C1 segment of cervical spinal cord (tissue), 14 donors: ENCODE results near the gene RNPEPL1.
A peak's percentile ranks its signal among the peaks of the same experiment; 100 is the strongest.
"Not testable (repeated sequence)": the region's sequence is repeated elsewhere in the genome, so short reads cannot be mapped to it uniquely, and the experiment has no call there.

Experiments used
- DNase-seq, 14 donors: peaks; one replicate each; lab custom pipeline; 2025; lab: John Stamatoyannopoulos, UW

The RNPEPL1 gene

GRCh38 chr2:240603081-240603835 lies 35.0 kb downstream of the RNPEPL1 start:
- no peak for DNase-seq

DNA sequence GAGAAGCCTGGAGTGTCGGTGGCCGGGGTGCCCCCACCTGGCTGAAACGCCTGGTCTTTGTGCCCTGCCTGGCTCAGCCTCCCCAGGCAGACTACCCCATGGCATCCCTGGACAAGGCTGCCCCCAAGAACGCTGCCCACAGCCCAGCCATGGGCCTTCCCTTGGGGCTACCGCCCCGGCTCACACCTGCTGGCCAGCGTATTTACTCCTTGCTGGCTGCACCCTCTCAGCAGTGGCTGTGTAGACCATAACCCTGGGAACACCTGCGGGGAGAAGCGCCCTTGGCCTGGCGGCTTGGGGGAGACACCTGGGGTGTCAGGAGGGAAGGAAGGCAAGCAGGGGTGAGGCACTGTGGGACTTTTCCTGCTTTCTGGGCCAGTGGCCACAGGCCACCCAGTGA lies 35.6 kb downstream of the RNPEPL1 start:
- no peak for DNase-seq

DNA sequence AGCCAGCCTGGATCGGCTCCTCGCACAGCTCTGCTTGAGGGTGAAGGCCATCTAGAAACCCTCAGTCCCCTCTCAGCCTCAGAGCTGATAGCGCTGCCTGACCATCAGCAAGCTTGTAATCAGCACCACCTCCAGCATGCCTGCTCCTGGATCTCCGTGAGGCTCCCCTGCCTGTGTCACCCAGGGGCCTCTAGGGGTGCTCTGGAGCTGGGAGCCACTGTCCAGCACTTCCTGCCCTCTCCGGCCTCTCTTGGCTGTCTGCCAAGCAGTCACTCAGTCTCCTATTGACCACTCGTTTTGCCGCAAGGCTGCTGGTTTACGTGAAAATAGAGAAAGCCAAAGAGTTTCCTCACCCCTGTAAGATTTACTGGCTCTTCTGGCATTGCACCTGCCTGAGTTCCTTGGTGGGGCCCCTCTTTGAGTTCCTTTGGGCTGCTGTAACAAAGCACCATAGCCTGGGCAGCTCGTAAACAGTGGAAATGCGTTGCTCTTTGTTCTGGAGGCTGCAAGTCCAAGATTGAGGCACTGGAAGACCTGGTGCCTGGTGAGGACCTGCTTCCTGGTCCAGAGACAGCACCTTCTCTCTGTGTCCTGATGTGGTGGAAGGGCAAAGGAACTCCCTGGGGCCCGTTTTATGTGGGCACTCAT lies 36.1 kb downstream of the RNPEPL1 start:
- peak in 13 of 14 donors; percentile 13 to 83 (median 67) for DNase-seq

- no peak for DNase-seq
Observed at GRCh38 chr2:240604939-240605716, 36.8 kb downstream of the RNPEPL1 start.

GRCh38 chr2:240605867-240606743 lies 37.8 kb downstream of the RNPEPL1 start:
- DNase-seq: no peak

GRCh38 chr2:240611601-240612210 lies 43.4 kb downstream of the RNPEPL1 start:
- peak in 1 of 14 donors; percentile 22 for DNase-seq

DNA sequence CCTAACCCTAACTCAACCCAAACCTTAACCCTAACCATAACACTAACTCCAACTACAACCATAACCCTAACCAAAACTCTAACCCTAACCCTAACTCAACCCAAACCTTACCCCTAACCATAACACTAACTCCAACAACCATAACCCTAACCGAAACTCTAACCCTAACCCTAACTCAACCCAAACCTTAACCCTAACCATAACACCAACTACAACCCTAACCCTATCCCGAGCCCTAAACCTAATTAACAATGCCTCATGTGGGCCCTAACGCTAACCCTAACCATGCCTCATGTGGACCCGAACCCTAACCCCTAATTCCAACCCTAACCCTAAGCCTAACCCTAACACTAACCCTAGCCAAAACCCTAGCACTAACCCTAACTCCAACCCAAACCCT lies 45.5 kb downstream of the RNPEPL1 start:
- no peak for DNase-seq

GRCh38 chr2:240614391-240614790 lies 46.1 kb downstream of the RNPEPL1 start:
- DNase-seq: no peak

DNA sequence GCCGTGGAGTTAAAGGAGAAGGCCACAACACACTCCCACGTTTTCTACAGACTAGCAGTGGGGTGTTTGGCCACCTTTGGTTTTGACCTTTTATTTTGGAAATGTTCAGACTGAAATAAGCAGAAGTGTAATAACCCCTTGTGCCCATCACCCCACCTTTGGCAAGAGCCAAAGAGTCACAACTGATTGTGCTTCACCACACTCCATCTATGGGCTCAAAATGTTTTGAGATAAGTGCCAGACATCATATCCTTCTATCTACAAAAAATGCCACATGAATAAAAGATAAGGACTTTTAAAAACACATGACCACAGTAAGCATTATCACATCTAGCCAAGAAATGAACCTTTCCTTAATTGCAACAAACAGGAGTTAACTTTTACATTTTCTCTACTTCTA lies 47.1 kb downstream of the RNPEPL1 start:
- no peak for DNase-seq

- no peak for DNase-seq
Observed at GRCh38 chr2:240615820-240616547, 47.7 kb downstream of the RNPEPL1 start.

DNA sequence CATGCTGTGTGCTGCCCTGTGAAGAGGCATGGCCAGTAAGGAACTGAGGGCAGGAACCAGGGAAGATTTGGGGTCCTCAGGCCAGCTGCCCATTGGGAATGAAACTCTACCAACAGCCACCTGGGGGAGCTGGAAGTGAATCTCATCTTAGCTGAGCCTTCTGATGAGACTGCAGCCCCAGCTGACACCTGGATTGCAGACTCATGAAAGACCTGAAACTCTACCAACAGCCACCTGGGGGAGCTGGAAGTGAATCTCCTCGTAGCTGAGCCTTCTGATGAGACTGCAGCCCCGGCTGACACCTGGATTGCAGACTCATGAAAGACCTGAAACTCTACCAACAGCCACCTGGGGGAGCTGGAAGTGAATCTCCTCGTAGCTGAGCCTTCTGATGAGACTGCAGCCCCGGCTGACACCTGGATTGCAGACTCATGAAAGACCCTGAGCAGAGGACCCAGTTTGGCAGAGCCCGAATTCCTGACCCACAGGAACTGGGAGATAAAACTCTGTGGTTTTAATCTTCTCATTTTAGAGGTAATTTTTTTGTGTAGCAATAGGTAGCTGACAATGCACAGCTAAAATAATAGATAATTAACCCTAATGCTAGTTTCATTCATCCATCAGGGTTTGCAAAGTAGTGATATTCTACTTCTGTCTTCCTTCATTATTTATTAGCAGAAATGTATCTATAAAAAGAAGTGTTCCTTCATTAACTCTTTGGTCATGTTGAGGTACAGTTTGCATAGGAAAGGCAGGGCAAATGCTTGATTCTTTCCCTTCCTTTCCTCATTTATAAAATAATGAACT lies 48.8 kb downstream of the RNPEPL1 start:
- not testable (repeated sequence) for DNase-seq

GRCh38 chr2:240618776-240619175 lies 50.5 kb downstream of the RNPEPL1 start:
- DNase-seq: no peak

DNA sequence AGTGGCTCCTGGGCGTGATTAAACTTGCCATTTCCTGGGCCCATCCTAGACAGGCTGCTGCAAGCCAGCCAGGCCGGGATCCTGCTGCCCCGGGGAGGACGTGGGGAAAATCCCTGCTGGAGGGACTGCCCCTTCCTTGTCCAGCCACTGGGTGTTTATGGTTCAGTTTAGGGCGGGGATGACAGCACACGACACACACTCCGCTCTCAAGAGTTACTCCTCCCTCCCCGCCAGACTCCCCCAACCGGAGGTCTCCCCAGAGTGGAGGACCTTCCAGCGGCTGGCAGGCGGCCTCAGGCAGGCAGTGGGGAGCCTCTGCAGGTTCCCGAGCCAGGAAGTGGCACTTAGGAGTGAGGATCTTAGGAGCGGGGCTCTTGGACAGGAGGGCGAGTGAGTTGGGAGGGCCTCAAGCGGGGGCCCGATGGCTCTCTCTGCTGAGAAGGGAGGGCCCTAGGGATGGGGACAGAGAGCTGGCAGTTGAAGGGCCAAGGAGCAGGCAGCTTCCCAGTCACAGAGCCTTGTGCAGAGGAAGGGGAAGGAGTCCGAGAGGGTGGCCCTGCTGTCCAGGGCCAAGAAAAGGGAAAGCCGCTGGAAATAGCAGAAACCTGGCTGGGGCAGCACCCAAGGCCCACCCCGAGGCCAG lies 51.3 kb downstream of the RNPEPL1 start:
- DNase-seq: no peak

DNA sequence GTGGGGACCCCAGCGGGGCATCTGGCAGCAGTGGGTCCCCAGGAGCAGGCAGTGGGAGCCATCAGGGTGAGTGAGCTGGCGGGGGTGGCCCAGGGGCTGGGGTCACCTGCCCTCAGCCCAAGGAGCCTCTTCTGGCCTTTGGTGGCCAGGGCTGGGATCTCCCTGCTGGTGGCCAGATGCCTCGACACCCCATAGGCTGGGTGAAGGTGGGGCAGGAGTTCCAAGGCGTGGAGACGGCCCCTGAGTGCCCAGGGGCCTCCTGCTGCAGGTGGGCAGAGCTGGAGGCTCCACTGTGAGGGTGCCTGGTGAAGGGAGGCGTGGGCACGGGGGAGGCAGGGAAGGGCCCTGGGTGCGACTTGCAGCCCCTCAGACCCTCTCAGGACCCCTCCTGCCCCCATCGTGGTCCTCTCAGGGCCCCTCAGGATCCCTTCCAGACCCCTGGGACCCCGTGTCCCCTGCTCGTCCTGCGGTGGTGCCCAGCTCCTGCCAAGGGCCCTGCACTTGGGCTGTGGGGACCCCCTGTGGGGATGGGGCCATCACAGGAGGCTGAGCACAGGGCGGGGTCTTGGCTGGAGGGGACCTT lies 52.0 kb downstream of the RNPEPL1 start:
- no peak for DNase-seq

GRCh38 chr2:240620859-240621258 lies 52.6 kb downstream of the RNPEPL1 start:
- DNase-seq: no peak

DNA sequence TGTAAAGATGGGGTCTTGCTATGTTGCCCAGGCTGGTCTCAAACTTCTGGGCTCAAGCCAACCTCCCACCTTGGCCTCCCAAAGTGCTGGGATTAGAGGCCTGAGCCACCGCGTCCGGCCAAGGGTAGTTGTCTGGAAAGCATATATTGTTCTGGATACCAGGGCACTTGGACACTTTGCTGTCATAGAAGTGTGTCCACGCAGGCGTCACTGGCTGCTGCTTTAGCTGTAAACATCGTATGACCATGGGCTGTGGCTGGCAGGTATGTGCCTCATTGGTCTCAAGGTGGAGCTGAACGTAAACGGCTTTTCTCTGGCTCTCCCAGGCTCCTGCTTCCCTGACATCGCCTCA lies 53.8 kb downstream of the RNPEPL1 start:
- no peak for DNase-seq

DNA sequence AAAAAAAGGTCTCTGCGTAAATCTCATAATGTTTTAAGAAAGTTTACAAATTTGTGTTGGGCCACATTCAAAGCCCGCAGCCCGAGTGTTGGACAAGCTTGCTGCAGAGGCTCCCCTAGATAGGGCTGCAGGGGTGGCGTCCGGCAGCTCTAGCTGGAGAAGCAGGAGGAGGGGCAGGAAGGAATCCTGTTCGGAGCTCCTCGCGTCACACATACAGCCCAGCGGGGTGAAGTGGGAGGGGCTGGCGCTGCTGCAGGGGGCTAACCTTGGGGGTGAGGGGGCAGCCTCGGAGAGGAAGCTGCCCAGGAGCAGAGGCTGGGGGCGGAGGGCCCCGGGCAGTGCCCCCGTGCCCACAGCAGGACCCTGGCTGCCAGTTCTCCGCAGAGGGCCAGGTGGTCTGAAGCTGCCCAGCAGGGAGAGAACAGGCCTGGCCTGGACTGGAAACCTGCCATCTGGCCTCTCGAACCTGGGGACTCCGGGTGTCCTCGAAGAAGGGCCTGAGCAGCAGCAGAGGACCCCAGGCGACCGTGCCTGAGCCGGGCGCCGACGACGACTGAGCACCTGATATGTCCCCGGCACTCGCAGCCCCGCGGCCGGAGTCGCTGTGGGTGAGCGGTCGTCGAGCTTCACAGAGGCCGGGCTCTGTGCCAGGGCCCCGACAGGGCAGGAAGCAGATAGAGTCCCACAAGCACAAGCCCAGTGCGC lies 54.4 kb downstream of the RNPEPL1 start:
- no peak for DNase-seq

GRCh38 chr2:240623531-240624010 lies 55.3 kb downstream of the RNPEPL1 start:
- no peak for DNase-seq
